NCI-H82 treated with DMSO at 0.1 percent for 48 hours (cell line): Measurements from ENCODE around the gene ACR.

ENCODE experiments used
- DNase-seq: peaks from one replicate; lab custom pipeline; 2025; ENCODE audit not compliant: unreplicated experiment; lab: John Stamatoyannopoulos, UW

The ACR gene

DNA sequence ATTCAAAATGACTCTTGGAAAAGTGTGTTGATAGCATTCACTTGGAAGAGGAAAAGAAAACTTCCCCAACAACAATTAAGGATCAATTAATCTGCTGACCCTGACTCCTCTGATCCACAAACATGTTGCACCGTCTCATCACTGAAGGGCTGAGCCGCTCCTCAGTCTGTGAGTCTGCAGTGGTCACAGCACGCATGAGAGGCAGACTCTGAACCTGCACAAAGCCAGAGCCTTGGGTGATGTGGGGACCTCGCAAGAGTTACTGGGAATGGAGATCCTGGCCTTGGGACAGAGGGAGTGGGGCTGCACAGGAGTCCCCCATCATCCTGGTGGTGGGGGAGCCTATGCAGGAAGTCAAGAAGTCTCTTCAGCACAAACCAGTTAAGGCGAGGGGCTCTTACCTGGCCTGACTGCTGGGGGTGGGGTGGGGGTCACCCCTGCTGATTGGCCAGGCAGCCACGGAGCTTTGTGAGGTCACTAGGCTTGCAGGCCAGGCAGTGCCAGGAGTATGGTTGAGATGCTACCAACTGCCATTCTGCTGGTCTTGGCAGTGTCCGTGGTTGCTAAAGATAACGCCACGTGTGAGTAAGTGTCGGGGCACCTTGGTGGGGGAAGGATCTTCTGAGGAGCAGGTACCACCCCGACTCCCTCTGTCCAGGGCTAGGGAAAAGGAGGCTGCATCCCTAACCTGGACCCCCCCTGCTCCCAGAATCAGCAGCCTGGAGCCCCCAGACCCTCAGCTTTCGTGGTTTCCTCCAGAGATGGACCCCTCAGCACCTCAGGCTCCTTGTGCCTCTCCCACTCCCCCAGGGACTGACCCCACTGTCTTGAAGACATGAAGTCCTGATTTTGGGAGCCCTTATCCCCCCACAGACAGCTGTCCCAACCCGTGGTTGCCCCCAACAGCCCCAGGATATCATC, at the start of gene ACR:
TSS of gene ACR (plus strand) at position 477 of the 921 bp plus-strand sequence. CDS start at position 509, 32 bp downstream.
- no peak for DNase-seq

DNA sequence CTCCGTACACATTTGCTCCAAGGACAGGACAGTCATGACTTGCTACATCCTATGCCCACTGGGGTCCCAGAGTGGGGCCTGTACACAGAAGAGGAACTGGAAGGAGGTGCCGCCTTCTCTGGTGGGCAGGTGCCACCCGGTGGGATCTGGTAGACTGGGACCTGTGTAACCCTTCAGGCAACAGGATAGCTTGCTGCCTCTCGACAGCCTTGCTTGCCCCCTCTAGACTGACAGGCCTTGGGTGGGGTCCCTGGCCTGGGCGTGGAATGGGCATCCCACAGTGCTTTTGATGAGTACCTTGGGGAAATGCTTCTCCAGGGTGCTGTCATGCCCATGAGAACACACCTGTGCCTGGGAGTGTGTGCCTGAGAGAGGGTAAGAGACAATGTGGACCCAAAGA, 49.6 kb upstream of the ACR start:
- DNase-seq: no peak

DNA sequence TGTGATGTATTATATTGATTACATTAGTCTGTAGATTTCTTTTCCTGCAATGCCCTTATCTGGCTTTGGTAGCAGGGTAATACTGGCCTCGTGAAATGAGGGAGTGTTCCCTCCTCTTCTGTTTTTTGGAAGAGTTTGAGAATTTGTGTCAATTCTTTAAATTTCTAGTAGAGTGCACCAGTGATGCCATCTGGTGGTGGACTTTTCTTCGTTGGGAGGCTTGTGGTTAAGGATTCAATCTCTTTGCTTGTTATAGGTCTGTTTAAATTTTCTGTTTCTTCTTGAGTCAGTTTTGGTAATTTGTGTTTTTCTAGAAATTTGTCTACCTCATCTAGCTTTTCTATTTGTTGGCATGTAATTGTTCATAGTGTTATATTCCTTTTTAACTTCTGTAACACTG, 46.5 kb upstream of the ACR start:
- no peak for DNase-seq

DNA sequence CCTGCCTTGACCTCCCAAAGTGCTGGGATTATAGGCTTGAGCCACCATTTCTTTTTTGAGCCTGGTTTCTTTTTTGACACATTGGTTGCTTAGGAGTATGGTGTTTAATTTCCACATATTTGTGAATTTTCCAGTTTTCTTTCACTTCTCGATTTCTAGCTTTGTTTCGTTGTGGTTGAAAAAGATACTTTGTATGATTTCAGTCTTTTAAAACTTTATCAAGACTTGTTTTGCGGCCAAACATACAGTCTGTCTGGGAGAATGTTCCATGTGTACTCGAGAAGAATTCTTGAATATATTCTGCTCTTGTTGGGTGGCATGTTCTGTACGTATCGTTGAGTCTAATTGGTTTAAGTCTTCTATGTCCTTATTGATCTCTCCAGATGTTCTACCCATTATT, 44.5 kb upstream of the ACR start:
- no peak for DNase-seq

DNA sequence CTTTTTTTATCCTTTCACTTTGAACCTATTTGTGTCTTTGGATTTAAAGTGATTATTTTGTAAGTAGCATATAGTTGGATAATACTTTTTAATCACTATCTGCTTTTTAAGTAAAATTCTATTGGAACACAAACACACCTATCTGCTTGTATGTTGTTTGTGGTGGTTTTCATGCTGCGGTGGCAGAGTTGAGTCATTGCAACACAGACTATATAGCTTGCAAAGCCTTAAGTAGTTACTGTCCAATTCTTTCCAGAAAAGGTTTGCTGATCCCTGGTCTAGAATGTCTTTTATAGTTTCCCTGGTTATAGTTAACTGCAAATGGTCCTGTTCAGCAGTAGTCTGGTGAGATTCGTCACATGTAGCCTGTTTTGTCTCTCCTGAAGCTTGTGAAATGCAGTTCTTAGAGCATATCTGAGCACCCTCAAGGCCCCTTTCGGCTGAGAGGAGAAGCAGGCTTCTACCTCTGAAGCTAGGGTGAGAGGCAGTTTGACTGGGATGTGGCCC, 43.9 kb upstream of the ACR start:
- DNase-seq: no peak

DNA sequence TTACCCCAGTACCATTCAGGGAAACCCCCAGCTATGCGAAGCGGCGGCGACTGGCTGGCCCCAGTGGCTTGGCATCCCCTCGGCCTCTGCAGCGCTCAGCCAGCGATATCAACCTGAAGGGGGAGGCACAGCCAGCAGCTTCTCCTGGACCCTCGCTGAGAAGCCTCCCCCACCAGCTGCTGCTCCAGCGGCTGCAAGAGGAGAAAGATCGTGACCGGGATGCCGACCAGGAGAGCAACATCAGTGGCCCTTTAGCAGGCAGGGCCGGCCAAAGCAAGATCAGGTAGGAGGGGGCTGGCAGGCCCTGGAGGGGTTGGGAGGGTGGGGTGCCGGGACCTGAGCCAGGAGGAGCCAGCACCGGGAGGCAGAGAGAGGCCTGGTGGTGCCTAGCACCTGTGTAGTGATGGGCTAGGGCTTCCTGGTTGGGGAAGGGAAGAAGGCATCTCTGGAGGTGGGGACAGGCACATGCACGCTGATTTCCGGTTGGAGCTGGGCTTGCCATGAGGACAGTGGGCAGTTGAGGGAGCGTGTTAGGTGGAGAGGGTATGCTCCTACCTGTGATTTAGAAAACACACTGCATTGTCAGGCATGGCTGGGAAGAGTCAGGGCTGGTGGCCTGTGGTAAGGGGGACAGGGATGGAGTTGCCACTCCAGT, 43.1 kb upstream of the ACR start:
- no peak for DNase-seq

DNA sequence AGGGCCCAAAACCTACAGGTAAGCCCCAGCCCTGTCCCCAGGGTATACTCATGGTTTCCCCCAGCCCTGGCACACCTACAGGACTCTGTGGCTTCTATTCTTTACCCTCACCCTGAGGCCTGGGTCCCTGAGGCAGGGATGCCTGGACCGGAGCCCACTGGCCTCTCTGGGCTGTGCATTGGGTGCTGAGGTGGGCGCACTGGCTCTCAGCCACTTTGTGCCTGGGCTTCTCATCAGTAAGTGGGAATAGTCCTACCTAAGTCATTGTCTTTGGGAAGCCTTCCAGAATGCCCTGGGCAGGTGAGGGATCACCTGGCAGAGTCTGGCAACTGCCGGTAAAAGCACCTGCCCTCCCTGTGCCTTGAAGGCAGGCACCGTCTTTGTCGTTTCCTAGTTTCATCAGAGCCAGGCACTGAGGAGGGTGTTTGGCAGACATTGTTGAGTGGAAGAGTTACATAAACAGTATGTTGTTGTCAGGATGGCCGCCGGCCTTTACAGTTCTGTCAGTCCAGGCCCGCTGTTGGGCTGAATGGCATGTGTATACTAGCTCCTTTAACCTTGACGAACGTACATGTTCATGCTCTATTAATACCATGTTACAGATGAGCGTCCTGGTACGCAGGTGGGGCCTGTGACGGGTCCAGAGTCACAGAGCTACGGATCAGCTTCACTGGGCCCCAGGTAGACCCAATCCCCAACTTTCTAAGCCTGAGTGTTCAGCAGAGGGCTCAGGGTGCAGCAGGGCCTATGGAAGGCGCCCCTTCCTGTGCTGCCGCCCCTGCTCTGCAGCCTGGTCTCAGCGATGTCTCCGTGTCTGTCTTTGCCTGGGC, 42.4 kb upstream of the ACR start:
- no peak for DNase-seq

DNA sequence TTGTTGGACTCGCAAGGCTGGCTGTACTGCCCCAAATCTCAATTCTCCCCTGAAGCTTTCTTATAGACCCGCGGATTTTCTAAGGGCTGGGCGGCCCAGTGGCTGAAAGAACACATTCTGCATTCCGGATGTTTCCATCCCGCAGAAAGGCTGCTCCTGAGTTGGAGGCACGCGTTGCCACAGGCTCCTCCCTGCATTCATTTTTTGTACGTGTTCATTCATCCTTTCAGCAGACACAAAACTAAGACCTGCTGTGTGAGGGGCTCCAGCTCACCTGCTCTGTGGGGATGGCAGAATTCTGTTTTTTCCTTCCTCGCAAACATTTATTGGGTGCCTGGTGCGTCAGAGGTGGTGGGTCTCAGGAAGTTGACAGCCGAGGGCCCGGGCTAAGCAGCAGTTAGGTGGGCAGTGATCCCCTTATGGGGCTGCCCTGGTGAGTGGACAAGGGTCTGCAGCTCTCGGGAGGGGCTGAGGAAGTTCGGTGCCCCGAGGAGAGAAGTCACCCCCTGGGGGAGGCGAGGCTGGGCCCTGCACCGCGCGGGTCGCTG, 41.7 kb upstream of the ACR start:
- DNase-seq: no peak

DNA sequence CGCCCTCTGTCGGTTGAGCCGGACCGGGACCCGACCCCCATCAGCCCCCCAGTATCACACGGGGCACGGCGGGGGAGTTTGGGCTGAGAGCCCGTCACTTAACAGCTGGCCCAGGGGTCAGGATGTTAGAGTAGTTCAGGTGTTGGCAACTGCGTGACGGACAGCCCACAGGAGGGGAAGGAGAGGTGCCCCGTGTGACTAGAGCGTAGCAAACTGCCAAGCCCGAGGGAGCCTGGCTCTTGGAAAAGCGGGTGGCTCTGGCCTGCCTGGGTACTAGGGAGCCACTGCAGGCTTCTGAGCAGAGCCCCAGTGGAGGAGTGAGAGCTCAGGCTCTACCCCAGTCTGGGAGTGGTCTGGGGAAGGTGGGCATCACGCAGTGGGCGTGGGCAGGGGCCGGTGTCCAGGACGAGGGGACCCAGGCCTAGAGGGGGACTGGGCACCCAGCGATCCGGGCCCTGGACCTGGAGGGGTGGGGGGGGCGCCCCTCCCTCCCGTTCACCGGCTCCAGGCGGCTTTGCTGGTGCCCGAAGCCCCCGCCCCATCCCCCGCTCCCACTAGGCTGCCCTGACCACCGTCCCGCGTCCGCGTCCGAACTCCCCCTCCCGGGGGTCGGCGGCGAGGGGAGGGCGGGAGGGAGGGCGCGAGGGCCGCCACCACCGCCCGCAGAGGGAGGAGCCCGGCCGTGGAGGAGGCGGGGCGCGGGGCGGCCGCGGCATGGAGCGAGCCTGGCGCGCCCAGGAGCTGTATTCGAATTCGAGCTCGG, 41.0 kb upstream of the ACR start:
- DNase-seq: no peak

DNA sequence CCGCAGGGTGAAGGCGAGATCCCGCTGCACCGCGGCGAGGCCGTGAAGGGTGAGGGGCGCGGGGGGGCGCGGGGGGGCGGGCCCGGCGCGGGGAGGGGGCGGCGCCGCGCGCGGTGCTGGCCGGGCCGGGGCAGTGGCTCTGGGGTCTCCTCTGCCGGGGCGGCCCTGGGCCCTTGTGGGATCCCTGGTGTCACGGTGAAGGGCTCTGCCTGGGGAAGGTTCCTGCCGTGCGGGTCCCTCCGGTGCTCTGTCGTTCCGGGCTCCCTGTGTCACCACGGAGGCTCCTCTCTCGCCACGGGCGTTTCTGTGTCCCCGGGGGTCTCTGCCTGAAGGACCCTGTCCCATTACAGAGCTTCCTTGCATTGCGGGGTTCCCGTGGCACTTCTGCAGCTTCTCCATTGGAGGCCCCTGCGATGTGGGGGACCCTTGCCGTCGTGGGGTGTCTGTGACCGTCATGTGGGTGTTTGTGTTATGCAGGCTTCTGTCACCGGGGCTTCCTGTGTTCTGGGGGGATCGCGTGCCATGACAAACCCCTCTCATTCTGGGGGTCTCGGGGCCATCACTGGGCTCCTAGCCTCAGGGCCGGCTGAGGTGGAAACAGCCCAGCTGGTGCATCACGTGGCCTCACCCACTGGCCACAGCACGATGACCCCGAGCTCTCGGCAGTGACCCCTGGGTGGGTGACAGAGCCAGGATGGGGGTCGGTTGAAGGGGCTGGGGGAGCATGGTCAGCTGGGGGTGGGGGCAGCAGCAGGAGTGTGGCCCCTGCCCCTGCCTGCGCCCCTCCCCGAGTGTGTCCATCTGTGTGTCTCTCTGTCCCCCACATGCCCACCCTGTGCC, 40.1 kb upstream of the ACR start:
- no peak for DNase-seq

DNA sequence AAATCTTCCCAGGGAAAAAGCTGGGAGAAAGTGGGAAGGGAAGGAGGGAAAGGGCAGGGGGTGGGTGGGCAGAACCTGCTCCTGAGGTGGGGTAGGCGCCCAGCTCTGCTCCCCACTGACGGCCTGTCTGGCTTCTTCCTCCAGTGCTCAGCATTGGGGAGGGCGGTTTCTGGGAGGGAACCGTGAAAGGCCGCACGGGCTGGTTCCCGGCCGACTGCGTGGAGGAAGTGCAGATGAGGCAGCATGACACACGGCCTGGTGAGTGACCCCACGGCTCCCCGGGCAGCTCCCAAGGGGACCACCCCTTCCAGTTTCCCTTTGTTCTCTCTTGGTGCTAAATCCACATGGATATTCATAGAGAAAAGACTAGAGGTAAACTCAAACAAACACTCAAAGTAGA, 39.5 kb upstream of the ACR start:
- no peak for DNase-seq

DNA sequence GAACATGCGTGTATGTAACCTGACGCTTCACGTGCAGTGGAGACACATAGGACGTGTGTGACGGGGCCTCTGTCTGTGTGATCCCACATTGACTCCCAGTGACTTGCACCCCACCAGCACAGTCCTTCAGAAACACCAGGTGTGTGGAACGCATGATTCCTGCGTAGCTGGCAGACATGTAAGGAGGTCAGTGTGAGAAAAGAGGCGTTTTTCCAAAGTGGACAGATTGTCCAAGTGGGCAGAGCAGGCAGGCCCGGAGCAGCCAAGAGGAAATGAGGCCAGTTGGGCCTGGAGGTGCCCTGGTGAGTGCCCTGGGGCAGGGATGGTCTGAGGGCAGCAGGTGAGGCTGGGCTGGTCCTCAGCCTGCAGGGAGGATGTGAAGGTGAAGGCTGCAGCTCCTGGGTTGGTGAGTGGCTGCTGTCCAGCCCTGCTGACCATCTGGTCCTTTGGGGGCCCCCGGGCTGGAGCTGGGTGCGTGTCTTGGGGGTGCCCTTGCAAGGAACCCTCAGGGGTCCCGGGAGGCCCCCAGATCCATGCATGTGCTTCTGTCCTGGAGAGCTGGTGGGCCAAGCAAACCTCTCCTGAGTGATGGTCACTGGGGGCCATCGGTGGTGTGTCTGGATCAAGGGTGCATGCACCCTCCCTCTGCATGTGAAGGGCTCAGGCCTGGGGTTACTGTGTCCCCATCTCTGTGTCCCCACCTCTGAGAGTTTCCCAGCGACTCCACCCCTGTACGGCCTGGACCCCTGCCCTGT, 38.8 kb upstream of the ACR start:
- DNase-seq: no peak

DNA sequence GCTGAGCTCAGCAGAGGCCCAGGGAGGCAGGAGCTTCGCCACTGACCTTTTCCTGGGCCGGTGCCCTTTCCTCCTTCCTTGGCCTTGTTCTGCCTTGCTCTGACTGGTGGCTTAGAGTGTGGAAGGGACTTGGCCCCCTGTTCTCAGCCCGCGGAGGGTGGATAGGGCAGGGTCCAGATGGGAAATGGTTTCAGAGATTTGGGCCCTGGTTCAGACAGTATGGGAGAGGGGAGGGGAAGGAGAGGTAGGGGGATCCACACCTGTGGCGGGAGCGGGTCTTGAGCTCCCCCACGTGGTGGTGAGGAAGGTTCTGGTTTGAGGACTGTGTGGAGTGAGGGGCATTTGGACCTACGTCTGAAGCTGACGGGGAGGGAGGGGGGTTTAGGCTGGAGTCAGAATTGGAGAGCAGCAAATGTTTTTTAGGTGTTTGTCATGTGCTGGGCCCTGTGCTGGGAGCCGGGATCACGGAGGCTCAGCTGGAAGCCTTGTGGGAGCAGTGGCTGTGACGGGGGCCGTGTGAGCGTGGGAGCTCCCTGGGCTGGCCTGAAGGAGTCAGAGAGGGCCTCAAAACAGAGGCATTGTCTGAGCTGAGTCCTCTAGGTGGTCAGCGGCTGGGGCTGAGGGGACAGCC, 38.1 kb upstream of the ACR start:
- DNase-seq: no peak

DNA sequence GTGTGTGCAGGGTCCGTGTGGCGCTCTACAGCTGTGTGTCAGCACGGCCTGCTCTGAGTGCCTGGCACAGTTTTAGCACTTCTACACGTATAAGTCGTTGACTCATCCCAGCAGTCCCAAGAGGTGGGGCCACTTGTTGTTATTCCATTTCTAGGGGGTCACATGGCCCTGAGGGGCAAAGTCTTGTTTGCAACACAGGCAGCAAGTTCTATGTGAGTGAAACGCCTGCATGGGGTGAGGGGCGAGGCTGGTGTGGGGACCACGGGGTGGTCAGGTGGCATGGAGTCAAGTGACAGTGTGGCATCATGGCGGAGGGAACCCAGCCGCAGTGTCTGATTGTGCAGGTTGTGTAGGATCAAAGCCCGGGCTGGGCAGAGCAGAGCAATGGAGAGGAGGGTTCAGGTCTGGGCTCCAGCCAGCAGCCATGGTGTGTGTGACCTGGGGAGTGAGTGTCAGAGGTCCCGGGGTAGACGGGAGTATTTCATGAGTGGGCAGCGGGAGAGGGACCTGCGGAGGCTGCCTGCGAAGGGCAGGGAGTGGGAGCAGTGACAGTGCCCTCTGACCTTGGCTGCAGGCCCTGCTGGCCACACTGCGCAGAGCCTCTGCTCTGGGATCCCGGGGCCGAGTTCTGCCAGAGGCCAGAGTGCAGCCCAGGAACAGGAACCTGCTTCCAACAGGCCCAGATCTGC, 37.5 kb upstream of the ACR start:
- DNase-seq: no peak

DNA sequence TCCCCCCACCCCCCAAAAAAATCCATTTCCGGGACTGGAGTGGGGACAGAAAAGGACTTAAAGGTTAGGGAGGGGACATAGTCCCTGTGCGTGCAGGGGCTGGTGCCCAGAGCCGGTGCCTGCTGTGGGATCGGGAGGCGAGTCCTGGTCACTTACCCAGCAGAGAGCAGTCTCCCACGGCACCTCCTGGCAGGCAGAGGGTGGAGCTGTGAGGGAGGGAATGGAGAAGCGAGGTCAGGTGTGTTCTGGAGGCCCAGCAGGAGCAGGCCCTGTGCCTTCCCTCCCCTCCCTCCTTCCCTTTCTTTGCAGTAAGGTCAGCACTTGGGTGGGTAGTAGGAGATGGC, 37.0 kb upstream of the ACR start:
- DNase-seq: no peak

DNA sequence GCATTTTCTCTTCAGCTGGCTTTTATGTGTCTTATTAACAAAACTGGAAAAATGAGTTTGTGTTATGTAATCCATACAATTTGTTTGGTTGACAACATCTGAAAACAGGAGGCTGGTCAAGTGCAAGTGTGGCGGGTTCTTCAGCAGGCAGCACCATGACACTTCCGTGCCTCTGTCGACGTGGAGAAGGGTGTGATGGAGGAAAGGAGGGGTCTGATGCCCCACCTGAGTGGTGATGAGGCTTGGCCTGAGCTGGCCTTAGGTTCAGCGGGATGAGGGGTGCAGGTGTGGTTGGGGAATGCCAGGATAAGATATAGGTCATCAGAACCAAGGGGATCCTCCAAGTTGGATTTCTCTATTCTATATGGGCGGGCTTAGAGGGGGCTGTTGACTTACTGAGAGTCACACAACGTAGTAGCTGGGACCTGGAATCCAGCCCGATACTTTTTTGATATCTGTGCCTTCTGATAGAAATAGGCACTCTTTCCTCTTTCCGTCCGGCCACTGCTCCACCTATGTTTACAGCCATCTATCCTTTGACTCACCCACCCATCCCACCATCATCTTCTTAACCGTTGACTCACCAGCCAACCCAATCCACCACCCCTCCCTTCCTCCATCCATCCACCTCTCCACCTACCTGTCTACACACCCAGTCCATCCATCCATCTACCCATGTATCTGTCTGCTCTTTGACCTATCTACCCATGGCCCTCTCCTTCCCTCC, 36.4 kb upstream of the ACR start:
- DNase-seq: no peak

DNA sequence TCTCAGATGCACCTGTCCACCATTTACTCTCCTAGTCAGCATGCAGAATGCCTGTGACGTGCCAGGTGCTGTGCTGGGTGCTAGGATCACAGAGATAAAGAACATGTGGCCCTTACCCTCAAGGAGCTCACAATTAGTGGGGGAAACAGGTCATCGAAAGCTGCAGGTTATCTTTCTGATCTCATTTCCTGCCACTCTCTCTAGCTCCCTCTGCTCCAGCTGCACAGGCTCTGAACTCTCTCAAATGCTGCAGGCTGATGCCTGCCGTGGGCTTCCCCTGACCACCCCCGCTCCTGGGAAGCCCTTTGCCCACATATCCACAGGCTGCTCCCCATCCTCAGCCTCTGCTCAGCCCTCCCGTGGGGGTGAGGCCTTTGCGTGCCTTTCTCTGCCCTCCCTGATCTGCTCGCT, 35.7 kb upstream of the ACR start:
- no peak for DNase-seq
